Measurements from ENCODE around the gene SMG6.
"Not testable (repeated sequence)": the region's sequence is repeated elsewhere in the genome, so short reads cannot be mapped to it uniquely, and the experiment has no call there.

Gene SMG6

DNA sequence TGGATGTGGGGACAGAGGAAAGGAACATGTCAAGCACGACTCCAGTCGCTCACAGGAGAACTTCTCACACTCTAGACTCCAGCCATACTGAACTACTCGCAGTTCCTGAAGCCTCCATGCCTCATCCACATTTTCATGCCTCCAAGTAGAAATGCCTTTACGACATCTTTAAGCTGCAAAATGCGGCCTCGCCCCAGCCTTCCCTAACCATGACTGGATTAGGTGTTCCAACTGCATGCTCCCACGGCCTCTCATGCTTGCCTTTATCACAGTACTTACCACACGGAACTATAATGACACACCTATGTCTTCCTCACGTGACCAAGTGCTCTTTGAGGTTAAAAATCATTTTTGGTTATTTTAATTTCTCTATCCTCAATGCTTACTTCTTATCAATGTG, 23.9 kb downstream of the SMG6 start:
- H3K36me3 ChIP-seq (ENCODE audit: control insufficient read depth in 1 of 2, insufficient read depth in 2 of 2, low read length in 2 of 2): peaks cover 31 to 59% of the 10 kb centered on the region in 2 donors
- H3K4me3 ChIP-seq (ENCODE audit: low read depth in 1 of 2, low read length in 2 of 2): no peak overlapping the region
- no peaks in the 10 kb centered on the region for H3K27me3 ChIP-seq (ENCODE audit: control insufficient read depth in 1 of 2, insufficient read depth in 2 of 2, low read length in 2 of 2)

DNA sequence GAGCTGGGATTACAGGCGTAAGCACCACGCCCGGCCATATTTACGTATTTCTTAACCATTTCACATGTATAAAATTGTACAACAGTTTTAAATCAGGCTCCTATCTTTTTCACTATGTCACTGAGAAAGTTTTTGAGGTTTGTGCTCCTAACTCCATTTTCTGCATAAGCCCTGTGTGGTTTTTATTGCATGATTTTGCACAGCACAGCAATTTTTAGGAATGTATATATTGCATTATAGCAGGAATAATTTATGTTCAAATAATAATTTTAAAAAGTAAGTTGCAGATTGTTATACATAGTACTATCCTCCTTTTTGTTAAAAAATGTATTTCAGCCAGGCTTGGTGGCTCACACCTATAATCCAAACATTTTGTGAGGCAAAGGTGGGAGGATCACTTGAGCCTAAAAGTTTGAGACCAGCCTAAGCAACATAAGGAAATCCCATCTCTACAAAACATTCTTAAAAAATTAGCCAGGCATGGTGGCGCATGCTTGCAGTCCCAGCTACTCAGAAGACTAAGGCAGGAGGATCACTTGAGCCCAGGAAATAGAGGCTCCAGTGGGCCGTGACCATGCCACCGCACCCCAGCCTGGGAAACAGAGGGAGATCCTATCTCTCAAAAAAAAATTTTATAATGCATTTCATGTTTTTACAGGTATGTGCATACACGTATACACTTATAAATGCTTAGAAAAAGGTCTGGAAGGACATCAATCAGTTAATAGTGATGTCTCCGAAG, 26.0 kb downstream of the SMG6 start:
- H3K4me3 ChIP-seq (ENCODE audit: low read depth in 1 of 2, low read length in 2 of 2): no peak overlapping the region
- no peak overlapping the region for H3K27ac ChIP-seq (ENCODE audit: low read depth, low read length)
- no peak overlapping the region for H3K9ac ChIP-seq (ENCODE audit: low read depth in 1 of 2, low read length in 2 of 2)
- no peaks in the 10 kb centered on the region for H3K27me3 ChIP-seq (ENCODE audit: control insufficient read depth in 1 of 2, insufficient read depth in 2 of 2, low read length in 2 of 2)
- H3K9me3 ChIP-seq (ENCODE audit: control insufficient read depth in 1 of 2, low read length in 2 of 2): no peaks in the 10 kb centered on the region
- H3K36me3 ChIP-seq (ENCODE audit: control insufficient read depth in 1 of 2, insufficient read depth in 2 of 2, low read length in 2 of 2): peaks cover 25 to 42% of the 10 kb centered on the region in 2 donors
- no peaks in the 10 kb centered on the region for H3K4me1 ChIP-seq (ENCODE audit: control insufficient read depth in 1 of 2, insufficient read depth in 2 of 2, low read length in 2 of 2)

More for the DNA sequence above, 23.9 kb downstream of the SMG6 start:
- H3K9me3 ChIP-seq (ENCODE audit: control insufficient read depth in 1 of 2, low read length in 2 of 2): no peaks in the 10 kb centered on the region
- no peak overlapping the region for H3K27ac ChIP-seq (ENCODE audit: low read depth, low read length)
- no peaks in the 10 kb centered on the region for H3K4me1 ChIP-seq (ENCODE audit: control insufficient read depth in 1 of 2, insufficient read depth in 2 of 2, low read length in 2 of 2)
- H3K9ac ChIP-seq (ENCODE audit: low read depth in 1 of 2, low read length in 2 of 2): no peak overlapping the region

DNA sequence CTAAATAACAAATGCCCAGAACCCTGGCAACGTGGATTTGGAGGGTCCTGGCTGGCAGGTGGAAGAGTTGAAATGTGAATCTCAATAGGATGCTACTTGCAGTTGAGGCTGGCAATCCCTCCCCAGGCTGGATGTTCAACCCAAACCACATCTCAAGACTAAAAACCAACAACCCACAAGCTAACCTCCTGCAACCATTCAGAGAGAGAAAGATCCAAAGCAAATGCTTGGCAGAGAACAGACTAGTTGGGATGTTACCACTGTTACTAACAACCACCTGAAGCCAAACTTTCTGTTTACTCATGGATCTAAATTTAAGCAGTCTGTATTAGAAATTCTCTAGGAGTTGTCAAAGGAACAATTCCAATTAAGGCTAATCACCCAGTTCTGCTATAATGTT, 27.9 kb downstream of the SMG6 start:
- Histone ChIP-seq H3K27me3 (ENCODE audit: control insufficient read depth in 1 of 2, insufficient read depth in 2 of 2, low read length in 2 of 2) (no peaks in the 10 kb centered on the region), H3K36me3 (ENCODE audit: control insufficient read depth in 1 of 2, insufficient read depth in 2 of 2, low read length in 2 of 2) (peaks cover 13 to 28% of the 10 kb centered on the region in 2 donors), H3K9me3 (ENCODE audit: control insufficient read depth in 1 of 2, low read length in 2 of 2) (no peaks in the 10 kb centered on the region), H3K4me3 (ENCODE audit: low read depth in 1 of 2, low read length in 2 of 2) (no peak overlapping the region), H3K9ac (ENCODE audit: low read depth in 1 of 2, low read length in 2 of 2) (no peak overlapping the region), H3K27ac (ENCODE audit: low read depth, low read length) (no peak overlapping the region), H3K4me1 (ENCODE audit: control insufficient read depth in 1 of 2, insufficient read depth in 2 of 2, low read length in 2 of 2) (no peaks in the 10 kb centered on the region)

GRCh38 chr17:2274414-2274813, 29.2 kb downstream of the SMG6 start:
- Histone ChIP-seq H3K27ac (ENCODE audit: low read depth, low read length) (no peak overlapping the region), H3K4me1 (ENCODE audit: control insufficient read depth in 1 of 2, insufficient read depth in 2 of 2, low read length in 2 of 2) (no peaks in the 10 kb centered on the region), H3K9me3 (ENCODE audit: control insufficient read depth in 1 of 2, low read length in 2 of 2) (no peaks in the 10 kb centered on the region), H3K9ac (ENCODE audit: low read depth in 1 of 2, low read length in 2 of 2) (no peak overlapping the region), H3K36me3 (ENCODE audit: control insufficient read depth in 1 of 2, insufficient read depth in 2 of 2, low read length in 2 of 2) (peaks cover 12 to 23% of the 10 kb centered on the region in 2 donors), H3K27me3 (ENCODE audit: control insufficient read depth in 1 of 2, insufficient read depth in 2 of 2, low read length in 2 of 2) (no peaks in the 10 kb centered on the region), H3K4me3 (ENCODE audit: low read depth in 1 of 2, low read length in 2 of 2) (no peak overlapping the region)

DNA sequence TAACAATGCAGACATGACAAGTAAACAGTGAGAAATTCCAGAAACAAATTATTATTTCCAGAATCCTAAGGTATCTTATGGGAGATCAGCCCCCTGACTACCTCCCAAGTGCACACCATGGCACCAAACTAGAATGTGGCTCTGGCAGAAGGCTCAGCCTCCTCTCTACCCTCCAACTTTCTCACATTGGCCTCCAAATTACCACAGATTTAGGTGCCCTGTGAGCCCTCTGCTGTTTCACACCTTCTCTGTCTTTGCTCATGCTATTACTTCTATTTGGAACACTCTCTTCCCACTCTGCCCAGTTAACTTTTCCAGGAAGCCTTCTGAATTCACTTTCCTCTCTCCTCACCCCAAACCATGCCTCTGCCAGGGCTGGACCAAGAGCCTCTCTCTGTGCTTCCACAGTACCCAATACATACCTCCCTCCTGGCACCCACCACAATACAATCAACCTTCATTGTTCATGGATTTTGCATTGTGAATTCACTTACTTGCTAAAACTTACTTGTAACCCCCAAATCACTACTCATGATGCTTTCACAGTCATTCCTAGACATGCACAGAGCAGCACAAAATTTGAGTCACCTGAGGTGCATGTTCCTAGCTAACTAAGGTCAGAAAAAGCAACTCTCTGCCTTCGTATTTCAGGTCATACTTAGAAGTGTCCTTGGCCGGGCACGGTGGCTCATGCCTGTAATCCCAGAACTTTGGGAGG, 31.4 kb downstream of the SMG6 start:
- no peak overlapping the region for H3K27ac ChIP-seq (ENCODE audit: low read depth, low read length)
- peaks cover 7 to 14% of the 10 kb centered on the region in 2 donors for H3K36me3 ChIP-seq (ENCODE audit: control insufficient read depth in 1 of 2, insufficient read depth in 2 of 2, low read length in 2 of 2)
- H3K9me3 ChIP-seq (ENCODE audit: control insufficient read depth in 1 of 2, low read length in 2 of 2): no peaks in the 10 kb centered on the region
- H3K4me1 ChIP-seq (ENCODE audit: control insufficient read depth in 1 of 2, insufficient read depth in 2 of 2, low read length in 2 of 2): no peaks in the 10 kb centered on the region
- no peak overlapping the region for H3K4me3 ChIP-seq (ENCODE audit: low read depth in 1 of 2, low read length in 2 of 2)
- H3K9ac ChIP-seq (ENCODE audit: low read depth in 1 of 2, low read length in 2 of 2): no peak overlapping the region
- H3K27me3 ChIP-seq (ENCODE audit: control insufficient read depth in 1 of 2, insufficient read depth in 2 of 2, low read length in 2 of 2): no peaks in the 10 kb centered on the region

DNA sequence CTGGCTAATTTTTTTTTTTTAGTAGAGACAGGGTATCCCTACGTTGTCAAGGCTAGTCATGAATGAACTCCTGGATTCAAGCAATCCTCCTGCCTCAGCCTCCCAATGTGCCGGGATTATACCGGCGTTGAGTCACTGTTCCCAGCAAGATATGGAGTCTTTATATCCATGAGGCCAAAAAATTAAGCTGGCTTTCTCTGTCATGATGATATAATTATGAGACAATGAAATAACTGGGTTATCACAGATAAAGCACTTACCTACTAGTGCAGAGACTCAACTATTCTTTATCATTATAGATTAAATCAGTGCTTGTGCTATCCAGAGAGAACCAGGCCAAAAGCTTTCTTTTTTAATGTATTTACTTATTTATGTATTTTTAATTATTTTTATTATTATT, 36.2 kb downstream of the SMG6 start:
- peaks cover 7 to 20% of the 10 kb centered on the region in 2 donors for H3K4me1 ChIP-seq (ENCODE audit: control insufficient read depth in 1 of 2, insufficient read depth in 2 of 2, low read length in 2 of 2)
- H3K9me3 ChIP-seq (ENCODE audit: control insufficient read depth in 1 of 2, low read length in 2 of 2): no peaks in the 10 kb centered on the region
- no peak overlapping the region for H3K4me3 ChIP-seq (ENCODE audit: low read depth in 1 of 2, low read length in 2 of 2)
- peaks cover 3 to 14% of the 10 kb centered on the region in 2 donors for H3K36me3 ChIP-seq (ENCODE audit: control insufficient read depth in 1 of 2, insufficient read depth in 2 of 2, low read length in 2 of 2)
- H3K27ac ChIP-seq (ENCODE audit: low read depth, low read length): no peak overlapping the region
- H3K27me3 ChIP-seq (ENCODE audit: control insufficient read depth in 1 of 2, insufficient read depth in 2 of 2, low read length in 2 of 2): no peaks in the 10 kb centered on the region
- H3K9ac ChIP-seq (ENCODE audit: low read depth in 1 of 2, low read length in 2 of 2): no peak overlapping the region

- peak overlapping the region in 1 of 2 donors; percentile 28 for H3K9ac ChIP-seq (ENCODE audit: low read depth in 1 of 2, low read length in 2 of 2)
- H3K27ac ChIP-seq (ENCODE audit: low read depth, low read length): no peak overlapping the region
Measured at GRCh38 chr17:2266865-2267228, 36.7 kb downstream of the SMG6 start.

DNA sequence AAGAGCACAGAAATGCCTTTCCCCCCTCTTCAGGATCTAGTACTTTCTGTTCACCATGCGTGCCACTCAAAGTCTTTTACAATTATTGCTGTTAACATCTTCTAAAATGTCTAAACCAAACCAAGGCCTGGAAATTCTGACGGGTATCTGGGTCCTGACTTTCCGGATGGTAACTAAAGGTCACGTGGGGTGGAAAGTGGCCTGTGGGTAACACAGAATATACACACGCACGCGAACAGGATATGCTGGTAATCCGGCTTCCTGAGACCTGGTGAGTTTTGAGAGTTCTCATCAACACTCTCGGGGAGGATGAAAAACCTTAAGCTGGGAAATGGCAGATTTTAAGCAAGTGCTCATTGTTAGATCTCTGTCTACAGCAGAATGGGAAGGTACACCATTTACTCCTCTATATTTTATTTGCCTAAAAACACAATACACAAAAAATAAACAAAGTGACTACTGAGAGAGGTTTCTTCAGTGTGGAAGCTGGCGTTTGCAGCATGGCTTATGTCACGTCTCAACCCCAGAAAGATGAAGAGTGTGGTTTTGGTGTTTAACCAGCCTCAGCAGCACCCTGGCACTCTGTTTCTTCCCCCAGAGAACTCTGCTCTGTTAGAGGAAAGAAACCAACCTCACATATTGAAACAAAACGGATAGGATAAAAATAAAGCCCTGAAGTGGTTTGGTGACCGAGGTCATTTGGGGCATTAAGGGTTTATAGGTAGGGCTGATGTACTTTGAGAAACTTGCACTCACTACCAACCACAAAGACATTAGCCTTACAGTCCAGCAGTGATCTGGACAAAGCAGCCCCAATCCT, 37.3 kb downstream of the SMG6 start:
- Histone ChIP-seq H3K27ac (ENCODE audit: low read depth, low read length) (peak overlapping the region; percentile 28), H3K27me3 (ENCODE audit: control insufficient read depth in 1 of 2, insufficient read depth in 2 of 2, low read length in 2 of 2) (no peaks in the 10 kb centered on the region), H3K36me3 (ENCODE audit: control insufficient read depth in 1 of 2, insufficient read depth in 2 of 2, low read length in 2 of 2) (peaks cover 3 to 14% of the 10 kb centered on the region in 2 donors), H3K4me1 (ENCODE audit: control insufficient read depth in 1 of 2, insufficient read depth in 2 of 2, low read length in 2 of 2) (peaks cover 11 to 20% of the 10 kb centered on the region in 2 donors), H3K9ac (ENCODE audit: low read depth in 1 of 2, low read length in 2 of 2) (peak overlapping the region in 1 of 2 donors; percentile 31), H3K9me3 (ENCODE audit: control insufficient read depth in 1 of 2, low read length in 2 of 2) (no peaks in the 10 kb centered on the region), H3K4me3 (ENCODE audit: low read depth in 1 of 2, low read length in 2 of 2) (no peak overlapping the region)

More at GRCh38 chr17:2266865-2267228, 36.7 kb downstream of the SMG6 start:
- Histone ChIP-seq H3K9me3 (ENCODE audit: control insufficient read depth in 1 of 2, low read length in 2 of 2) (no peaks in the 10 kb centered on the region), H3K36me3 (ENCODE audit: control insufficient read depth in 1 of 2, insufficient read depth in 2 of 2, low read length in 2 of 2) (peaks cover 3 to 14% of the 10 kb centered on the region in 2 donors), H3K4me3 (ENCODE audit: low read depth in 1 of 2, low read length in 2 of 2) (no peak overlapping the region), H3K4me1 (ENCODE audit: control insufficient read depth in 1 of 2, insufficient read depth in 2 of 2, low read length in 2 of 2) (peaks cover 11 to 20% of the 10 kb centered on the region in 2 donors), H3K27me3 (ENCODE audit: control insufficient read depth in 1 of 2, insufficient read depth in 2 of 2, low read length in 2 of 2) (no peaks in the 10 kb centered on the region)

DNA sequence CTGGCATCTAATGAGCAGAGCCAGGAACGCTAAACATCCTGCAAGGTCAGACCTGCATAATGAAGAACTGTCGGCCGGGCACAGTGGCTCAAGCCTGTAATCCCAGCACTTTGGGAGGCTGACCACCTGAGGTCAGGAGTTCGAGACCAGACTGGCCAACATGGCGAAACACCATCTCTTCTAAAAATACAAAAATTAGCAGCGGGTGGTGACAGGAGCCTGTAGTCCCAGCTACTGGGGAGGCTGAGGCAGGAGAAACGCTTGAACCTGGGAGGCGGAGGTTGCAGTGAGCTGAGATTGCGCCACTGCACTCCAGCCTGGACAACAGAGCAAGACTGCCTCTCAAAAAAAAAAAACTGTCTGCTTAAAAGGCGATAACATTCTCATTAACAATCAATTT, 38.4 kb downstream of the SMG6 start:
- not testable (repeated sequence) for H3K9me3 ChIP-seq (ENCODE audit: control insufficient read depth in 1 of 2, low read length in 2 of 2); H3K4me3 ChIP-seq (ENCODE audit: low read depth in 1 of 2, low read length in 2 of 2); H3K36me3 ChIP-seq (ENCODE audit: control insufficient read depth in 1 of 2, insufficient read depth in 2 of 2, low read length in 2 of 2); H3K27me3 ChIP-seq (ENCODE audit: control insufficient read depth in 1 of 2, insufficient read depth in 2 of 2, low read length in 2 of 2); H3K27ac ChIP-seq (ENCODE audit: low read depth, low read length); H3K9ac ChIP-seq (ENCODE audit: low read depth in 1 of 2, low read length in 2 of 2)
- H3K4me1 ChIP-seq (ENCODE audit: control insufficient read depth in 1 of 2, insufficient read depth in 2 of 2, low read length in 2 of 2): peaks cover 11 to 20% of the 10 kb centered on the region in 2 donors
